NCI-H460 (cell line): ENCODE results near the gene NELFB. TPM values are rescaled to one million over a fixed set of nuclear protein-coding genes. Genes with fewer than 3 reads are reported as not detected.
A peak's percentile ranks its signal among the peaks of the same experiment; 100 is the strongest.
"Not testable (repeated sequence)": the region's sequence is repeated elsewhere in the genome, so short reads cannot be mapped to it uniquely, and the experiment has no call there.

Experiments used
- DNase-seq: peaks from one replicate; pipeline ENCODE4 v3.0.0-alpha.2; 2016; ENCODE audit warnings: low read depth; ENCODE audit errors: extremely low read depth
- total RNA-seq: library from RNA; depleted of rRNA; stranded (reverse); fragments of >200 nt; shearing (Covaris generic); gene quantifications from 2 replicates; pipeline ENCODE4 v1.2.3, GENCODE V29; 2014

Gene NELFB
- total RNA-seq, 1 experiment from 2014 or later = 41.5 TPM

DNA sequence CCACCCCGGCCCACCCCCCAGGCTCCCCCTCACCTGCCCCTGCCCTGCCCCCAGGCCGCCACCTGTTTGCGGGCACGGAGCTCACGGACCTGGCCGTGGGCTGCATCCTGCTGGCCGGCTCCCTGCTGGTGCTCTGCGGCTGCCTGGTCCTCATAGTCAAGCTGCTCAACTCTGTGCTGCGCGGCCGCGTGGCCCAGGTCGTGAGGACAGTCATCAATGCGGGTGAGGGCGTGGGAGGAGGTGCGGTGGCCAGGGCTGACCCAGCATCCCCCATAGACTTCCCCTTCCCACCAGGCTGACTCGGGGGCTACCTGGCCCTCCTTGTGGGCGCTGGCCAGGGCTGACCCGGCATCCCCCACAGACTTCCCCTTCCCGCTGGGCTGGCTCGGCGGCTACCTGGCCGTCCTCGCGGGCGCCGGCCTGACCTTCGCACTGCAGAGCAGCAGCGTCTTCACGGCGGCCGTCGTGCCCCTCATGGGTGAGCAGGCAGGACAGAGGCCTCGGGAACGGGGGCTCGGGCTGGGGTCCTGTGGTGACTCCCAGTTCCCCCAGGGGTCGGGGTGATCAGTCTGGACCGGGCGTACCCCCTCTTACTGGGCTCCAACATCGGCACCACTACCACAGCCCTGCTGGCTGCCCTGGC, 21.0 kb upstream of the NELFB start:
- DNase-seq = no peak

DNA sequence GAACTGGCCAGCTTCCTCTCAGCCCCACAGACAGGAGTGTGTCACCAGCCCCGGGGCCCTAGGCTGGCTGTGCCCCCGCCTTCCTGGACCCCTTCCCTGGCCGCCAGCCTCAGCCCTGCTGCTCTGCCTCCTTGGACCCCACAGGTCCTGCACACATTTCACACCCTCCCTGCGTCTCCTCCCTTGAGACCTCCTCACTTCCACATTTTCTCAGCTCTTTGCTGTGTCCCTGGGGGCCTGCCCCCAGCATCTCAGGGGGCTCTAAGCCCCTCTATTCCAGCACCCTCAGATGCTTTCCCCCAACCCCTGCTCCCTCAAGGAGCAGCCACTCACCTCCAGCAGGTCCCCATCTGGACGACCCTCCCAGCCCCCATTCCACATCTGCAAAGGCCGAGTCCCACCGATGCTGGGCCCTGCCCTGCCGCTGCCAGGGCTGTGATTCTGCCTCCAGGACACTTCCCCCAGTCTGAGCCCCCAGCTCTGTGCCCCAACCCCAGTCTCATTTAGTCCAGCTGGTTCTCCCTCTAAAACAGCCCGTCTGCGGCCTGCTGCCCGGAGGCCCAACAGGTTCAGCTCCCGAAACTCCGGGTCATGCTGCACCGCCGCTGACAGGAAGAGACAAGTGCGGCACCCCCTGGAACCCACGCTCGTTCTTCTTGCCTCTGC, 20.2 kb upstream of the NELFB start:
- DNase-seq = no peak

DNA sequence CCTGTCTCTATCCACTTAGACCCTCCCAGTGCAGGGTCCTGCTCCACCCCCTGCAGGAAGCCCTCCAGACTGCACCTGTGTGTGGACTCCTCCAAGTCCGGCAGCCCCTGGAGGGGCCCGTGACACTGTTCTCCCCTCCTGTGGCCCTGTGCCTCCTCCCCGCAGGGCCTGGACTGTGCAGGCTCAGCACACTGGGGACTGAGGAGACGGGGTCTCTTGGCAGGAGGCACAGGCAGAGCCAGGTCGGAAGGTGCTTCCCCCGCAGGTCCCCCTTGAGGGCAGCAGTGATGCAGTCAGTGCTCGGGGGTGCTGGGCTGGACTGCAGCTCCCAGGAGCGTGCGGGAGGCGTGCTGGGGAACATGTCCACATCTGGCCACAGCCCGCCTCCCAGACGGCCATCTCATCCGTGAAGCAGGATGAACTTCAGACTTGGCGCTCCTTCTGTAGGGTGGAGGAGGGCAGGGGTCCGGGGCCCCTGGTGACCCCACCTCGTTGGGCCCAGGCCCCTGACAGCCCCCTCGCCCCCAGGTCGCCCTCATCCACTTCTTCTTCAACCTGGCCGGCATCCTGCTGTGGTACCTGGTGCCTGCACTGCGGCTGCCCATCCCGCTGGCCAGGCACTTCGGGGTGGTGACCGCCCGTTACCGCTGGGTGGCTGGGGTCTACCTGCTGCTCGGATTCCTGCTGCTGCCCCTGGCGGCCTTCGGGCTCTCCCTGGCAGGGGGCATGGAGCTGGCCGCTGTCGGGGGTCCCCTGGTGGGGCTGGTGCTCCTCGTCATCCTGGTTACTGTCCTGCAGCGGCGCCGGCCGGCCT, 19.5 kb upstream of the NELFB start:
- DNase-seq = no peak

DNA sequence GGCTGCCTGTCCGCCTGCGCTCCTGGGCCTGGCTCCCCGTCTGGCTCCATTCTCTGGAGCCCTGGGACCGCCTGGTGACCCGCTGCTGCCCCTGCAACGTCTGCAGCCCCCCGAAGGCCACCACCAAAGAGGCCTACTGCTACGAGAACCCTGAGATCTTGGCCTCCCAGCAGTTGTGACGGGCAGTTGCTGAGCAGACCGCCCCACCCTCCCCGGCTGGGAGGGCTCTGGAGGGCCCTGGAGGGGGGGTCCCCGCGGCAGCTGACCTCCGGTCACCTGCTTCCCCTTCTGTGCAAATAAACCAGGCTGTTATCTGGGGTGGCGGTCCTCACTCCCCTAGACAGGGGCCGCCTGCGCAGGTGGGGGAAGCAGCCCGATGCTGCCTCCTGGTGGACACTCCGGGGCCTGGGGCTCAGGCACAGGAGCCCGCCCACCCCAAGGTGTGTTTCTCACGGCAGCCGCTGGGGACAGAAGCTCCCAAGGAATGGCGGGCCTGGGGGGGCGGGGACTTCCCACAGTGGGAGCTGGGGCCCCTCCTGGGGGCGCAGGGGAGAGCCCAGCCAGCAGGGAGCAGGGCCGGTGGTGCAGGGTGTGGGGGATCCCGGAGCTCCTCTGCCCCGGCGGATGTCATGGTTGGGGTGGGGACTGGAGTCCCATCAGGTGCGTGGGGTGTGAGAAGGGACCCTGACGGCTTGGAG, 18.7 kb upstream of the NELFB start:
- peak; percentile 78 for DNase-seq

DNA sequence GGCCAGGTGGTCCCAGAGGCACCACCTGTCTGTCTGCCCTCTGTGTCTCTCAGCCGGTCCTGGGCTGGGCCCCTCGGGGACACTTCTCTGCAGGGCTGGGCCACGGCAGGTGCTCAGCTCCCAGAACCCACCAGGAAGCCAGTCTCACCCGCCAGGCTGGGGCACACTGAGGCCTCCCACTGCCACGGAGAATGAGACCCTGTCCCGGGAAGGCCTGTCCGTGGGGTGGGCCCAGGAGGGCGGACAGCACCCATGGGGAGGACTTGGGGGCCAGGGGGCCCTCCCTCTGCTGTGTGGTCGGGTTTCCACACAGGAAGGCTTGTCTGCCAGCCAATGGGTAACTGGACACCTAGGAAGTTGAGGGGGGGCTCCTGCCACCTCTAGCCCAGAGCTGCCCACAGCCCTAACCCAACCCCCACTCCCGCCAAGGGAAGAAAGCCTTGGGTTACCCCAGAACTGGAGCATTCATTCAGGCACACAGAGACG, 18.1 kb upstream of the NELFB start:
- no peak for DNase-seq

DNA sequence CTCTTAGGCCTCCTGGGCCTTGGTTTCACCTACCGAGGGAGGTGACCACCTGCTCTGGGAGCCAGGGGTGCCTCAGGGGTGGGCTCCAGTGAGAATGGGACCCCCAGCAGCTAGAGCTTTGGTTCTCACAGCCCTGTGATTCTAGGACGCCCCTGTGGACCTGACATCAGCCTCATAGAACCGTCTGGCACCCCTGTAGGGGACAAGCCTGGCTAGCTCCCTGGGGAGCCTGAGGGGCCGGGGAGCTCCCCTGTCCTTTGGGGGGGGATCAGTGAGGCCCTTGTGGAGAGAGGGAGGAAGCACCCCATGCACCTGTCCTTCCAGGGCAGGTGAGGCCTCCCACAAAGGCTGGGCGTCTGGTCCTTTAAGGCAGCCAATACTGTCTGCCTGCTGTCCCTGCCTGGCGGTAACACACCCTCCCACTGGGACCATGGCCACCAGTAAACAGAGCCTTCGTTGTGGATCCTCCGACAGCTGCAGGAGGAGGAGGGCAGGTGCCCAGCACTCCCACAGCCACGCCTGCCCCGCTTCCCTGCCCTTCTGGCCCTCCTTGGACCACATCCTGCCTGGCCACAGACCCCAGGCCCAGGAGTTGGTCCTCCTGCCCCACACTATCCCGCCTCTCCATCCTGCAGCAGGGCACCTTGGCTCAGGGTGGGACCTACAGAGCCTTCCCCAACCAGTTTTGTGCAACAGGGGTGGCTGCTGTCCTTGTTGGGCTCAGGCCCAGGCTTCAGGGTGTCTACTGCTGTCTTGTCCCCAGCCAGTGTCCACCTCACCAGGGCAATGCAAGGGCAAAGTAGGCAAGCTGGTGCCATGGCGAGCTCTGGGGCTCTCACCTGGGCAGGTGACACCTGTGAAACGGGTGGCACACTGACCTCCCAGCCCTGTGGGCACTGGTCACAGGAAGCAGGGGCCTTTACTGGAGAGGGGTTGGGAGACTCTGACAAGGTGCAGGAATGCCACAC, 17.1 kb upstream of the NELFB start:
- no peak for DNase-seq

DNA sequence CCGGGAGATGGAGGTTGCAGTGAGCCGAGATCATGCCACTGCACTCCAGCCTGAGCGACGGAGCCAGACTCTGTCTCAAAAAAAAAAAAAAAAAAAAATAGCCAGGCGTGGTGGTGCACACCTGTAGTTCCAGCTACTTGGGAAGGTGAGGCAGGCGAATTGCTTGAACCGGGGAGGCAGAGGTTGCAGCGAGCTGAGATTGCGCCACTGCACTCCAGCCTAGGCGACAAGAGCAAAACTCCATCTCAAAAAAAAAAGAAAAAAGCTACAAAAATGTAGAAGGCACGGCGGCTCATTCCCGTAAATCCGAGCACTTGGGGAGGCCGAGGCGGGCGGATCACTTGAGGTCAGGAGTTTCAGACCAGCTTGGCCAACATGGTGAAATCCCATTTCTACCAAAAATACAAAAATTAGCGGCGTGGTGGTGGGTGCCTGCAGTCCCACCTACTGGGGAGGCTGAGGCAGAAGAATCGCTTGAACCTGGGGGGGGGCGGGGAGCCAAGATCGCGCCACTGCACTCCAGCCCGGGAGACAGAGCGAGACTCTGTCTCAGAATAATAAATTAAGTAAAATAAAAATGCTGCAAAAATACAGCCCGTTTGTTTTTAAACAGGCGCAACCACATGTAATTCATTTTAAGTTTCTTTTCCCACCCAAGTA, 15.5 kb upstream of the NELFB start:
- not testable (repeated sequence) for DNase-seq

DNA sequence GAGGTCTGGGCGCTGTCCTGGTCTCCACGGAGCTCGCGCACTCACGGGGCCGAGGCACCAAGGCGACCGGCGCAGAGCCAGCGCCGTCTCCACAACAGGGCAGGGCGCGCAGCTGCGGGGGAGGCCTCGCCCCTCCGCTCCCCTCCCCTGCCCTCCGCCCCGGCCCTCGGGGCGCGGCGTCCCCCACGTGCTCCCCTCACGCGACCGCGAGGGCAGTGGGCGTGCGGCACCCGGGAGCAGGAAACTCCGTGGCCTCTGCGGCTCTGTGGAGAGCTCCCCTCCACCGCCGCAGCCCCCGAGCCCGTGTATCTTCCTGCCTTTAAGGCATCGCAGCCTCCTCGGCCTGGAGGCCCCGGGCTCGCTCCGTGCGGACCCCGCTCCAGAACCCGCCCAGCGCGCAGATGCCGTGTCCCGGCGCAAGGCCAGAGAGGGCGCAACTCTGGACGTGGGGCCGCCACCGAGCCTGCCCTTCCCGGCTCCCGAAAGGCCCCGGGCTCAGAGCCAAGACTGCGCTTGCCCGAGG, 14.7 kb upstream of the NELFB start:
- DNase-seq = peak; percentile 43

DNA sequence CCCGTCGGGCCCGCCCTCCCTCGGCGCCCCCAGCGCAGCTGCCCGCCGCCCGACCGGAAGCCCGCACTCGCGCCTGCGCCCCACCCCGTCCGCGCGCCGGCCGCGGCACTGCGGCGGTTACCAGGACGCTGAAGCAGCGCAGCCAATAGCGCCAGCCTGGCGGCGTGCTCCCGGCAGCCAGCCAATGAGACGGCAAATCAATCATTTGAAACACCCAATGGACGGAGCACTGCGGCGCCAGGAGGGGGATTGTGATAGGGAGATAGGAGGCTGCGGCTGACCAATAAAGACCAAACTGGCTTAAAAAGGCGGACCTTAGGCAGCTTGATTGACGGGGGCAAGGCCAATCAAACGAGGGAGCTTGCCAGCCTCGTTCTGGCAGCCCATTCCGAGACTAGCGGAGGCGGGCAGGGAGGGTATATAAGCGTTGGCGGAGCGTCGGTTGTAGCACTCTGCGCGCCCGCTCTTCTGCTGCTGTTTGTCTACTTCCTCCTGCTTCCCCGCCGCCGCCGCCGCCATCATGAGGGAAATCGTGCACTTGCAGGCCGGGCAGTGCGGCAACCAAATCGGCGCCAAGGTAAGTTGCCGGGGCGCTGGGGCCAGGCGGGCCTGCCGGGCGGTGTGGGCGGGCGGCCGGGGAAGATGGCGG, 14.2 kb upstream of the NELFB start, which contains the start of gene TUBB4B:
Gene TUBB4B, plus strand, starts transcription at position 447 of the 649 bp plus-strand sequence. Its CDS starts 74 bp downstream, at position 521.
- peak; percentile 100 for DNase-seq

DNA sequence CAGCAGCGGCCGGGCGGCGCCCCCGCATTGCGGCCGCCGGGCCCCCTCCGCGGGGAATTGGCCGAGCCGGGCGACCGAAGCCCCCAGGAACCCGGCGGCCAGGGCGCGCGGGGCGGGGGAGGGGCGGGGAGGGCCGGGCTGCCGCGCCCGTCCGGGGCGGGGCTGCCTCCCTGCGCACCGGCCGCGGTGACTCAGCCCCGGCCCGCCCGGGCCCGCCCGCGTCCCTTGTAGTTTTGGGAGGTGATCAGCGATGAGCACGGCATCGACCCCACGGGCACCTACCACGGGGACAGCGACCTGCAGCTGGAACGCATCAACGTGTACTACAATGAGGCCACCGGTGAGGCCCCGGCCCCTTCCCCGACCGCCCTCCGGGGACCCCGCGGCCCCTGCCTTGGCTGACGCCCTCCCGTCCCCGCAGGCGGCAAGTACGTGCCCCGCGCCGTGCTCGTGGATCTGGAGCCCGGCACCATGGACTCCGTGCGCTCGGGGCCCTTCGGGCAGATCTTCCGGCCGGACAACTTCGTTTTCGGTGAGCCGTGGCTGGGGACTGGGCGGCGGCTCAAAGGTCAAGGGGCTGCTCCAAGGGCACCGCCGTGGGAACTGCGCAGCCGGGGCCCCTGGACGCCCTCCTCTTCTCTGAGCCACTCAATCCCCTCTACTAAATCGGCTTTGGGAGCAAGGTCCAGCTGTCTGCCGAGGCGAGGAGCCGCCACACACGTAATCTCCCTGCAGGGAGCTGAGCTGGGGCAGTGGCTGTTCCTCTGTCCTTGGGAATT, 13.4 kb upstream of the NELFB start:
- DNase-seq = peak; percentile 55

DNA sequence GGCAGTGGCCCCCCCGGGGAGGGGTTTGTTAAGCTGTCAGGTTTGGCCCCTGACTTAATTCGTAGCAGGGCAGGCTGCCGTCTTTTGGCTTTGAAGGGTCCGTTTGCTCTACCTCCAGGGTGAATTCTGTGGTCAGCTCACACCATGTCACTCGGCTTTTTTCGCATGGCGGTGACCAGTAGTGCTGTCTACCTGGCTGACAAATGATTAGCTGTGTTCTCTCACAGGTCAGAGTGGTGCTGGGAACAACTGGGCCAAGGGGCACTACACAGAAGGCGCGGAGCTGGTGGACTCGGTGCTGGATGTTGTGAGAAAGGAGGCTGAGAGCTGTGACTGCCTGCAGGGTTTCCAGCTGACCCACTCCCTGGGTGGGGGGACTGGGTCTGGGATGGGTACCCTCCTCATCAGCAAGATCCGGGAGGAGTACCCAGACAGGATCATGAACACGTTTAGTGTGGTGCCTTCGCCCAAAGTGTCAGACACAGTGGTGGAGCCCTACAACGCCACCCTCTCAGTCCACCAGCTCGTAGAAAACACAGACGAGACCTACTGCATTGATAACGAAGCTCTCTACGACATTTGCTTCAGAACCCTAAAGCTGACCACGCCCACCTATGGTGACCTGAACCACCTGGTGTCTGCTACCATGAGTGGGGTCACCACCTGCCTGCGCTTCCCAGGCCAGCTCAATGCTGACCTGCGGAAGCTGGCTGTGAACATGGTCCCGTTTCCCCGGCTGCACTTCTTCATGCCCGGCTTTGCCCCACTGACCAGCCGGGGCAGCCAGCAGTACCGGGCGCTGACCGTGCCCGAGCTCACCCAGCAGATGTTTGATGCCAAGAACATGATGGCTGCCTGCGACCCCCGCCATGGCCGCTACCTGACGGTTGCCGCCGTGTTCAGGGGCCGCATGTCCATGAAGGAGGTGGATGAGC, 12.6 kb upstream of the NELFB start:
- DNase-seq = no peak

DNA sequence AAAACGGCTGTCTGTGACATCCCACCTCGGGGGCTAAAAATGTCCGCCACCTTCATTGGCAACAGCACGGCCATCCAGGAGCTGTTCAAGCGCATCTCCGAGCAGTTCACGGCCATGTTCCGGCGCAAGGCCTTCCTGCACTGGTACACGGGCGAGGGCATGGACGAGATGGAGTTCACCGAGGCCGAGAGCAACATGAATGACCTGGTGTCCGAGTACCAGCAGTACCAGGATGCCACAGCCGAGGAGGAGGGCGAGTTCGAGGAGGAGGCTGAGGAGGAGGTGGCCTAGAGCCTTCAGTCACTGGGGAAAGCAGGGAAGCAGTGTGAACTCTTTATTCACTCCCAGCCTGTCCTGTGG, 11.9 kb upstream of the NELFB start:
- not testable (repeated sequence) for DNase-seq

DNA sequence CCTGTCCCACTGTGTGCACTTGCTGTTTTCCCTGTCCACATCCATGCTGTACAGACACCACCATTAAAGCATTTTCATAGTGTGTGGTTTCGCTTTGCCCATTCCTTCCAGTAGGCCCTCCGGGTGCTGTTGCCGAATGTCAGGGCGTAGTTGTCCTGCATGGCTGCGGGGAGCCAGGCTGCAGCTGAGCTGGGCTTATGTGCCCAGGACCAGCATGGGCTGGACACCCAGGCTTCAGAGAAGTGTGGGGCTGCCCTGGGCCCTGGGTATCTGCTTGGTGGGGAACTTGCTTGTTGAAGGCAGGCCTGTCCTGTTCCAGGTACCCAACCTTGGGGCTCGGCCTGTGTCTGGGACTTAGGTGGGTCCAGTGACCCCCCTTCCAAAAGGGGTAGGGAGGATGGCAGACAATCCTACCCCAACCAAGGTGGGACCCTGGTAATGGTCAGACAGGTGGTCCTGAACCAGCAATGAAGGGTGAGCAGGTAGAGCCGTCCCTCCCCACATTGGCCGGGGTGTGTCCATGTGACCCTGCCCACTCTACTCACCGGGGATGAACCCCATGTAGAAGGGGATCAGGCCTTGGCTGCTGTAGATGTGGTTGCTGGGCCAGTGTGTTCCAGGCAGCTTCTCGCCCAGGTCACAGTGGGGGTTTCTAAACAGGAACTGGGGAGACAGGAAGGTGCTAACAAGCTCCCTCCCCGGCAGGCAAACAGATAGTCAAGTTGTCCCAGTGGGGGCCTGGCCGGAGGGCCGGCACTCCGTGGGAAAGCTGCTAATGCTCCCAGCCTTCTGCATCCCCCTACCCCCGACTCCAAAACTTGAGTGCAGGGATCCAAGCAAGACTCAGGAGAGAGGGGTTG, 11.3 kb upstream of the NELFB start:
- no peak for DNase-seq

DNA sequence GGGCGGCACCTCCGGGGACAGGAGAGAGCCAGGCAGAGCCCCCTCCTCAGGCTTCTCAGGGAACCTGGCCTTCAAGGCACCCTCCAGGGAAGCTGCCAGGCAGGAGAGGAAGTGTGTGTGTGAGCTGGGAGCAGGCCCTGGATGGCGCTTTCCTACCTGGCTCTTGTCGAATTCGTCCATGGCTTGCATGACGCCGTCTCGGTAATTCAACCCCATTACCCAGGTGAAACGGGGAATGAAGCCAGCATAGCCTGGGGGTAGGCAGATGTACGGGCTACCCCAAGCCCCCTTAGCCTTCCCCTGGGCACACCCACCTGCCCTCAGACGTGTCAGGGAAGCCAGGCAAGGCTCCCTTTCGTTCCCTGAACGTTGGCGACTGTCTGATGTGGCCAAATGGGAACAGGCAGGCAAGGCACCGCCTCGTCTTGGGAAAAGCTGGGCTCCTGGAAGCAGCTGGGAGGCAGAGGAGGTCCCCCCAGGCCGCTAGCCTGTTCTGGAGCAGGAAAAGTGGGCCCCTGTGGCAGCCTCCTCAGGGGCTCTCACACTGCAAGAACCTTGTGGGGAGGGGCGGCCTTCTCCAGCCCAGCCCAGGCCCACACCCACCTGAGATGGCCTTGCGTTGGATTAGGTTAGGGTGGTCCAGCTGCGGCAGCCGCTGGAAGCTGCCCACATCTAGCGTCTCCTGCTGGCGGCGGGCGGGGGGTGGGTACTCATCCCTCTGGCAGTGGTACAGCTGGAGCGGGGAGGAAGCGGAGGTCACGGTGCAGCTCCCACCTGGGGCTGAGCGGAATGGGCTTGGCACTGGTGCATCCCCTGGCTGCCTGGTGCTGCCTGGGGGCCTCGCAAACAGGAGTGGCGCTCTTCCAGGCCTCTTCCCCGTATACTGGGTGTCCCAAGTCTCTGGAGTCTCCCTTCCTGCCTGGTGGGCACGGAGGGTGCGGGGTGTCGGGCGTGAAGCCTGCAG, 10.4 kb upstream of the NELFB start:
- DNase-seq = no peak
